Endodermal cell (in vitro differentiated cells): ENCODE data around the gene NR5A1. TPM values are rescaled to one million over a fixed set of nuclear protein-coding genes. Genes with fewer than 3 reads are reported as not detected.
A peak's percentile ranks its signal among the peaks of the same experiment; 100 is the strongest.

ENCODE experiments used
- DNase-seq: peaks from one replicate; pipeline ENCODE4 v3.0.0-alpha.2; 2017
- H3K27ac ChIP-seq: 2 replicates; pipeline ENCODE4 v1.5.1; 2013; ENCODE audit warnings: mild to moderate bottlenecking, low read depth, low read length, moderate library complexity
- H3K27me3 ChIP-seq: 2 replicates; pipeline ENCODE4 v1.6.1; 2013; ENCODE audit warnings: mild to moderate bottlenecking, low read length, moderate library complexity; ENCODE audit not compliant: insufficient read depth, control insufficient read depth, poor library complexity, severe bottlenecking
- H3K36me3 ChIP-seq: 2 replicates; pipeline ENCODE4 v1.7.0; 2013; ENCODE audit warnings: mild to moderate bottlenecking, low read length, moderate library complexity; ENCODE audit not compliant: control insufficient read depth, insufficient read depth
- H3K4me1 ChIP-seq: one replicate; pipeline ENCODE4 v1.7.0; 2013; ENCODE audit warnings: low read length; ENCODE audit not compliant: control insufficient read depth, insufficient read depth
- H3K4me3 ChIP-seq: 2 replicates; pipeline ENCODE4 v1.5.1; 2013; ENCODE audit warnings: mild to moderate bottlenecking, low read length, moderate library complexity
- H3K9ac ChIP-seq: 2 replicates; pipeline ENCODE4 v1.6.1; 2013; ENCODE audit warnings: mild to moderate bottlenecking, low read length, moderate library complexity; ENCODE audit not compliant: poor library complexity, severe bottlenecking; ENCODE audit errors: extremely low read depth
- H3K9me3 ChIP-seq: 2 replicates; pipeline ENCODE4 v1.6.1; 2013; ENCODE audit warnings: mild to moderate bottlenecking, low read length, moderate library complexity; ENCODE audit not compliant: control insufficient read depth
- H3K27ac Mint-ChIP-seq: 2 replicates; pipeline ENCODE4 v1.8.0; 2020; ENCODE audit warnings: mixed read lengths
- H3K27me3 Mint-ChIP-seq: 2 replicates; pipeline ENCODE4 v1.8.0; 2021; ENCODE audit warnings: mild to moderate bottlenecking, mixed read lengths; ENCODE audit not compliant: insufficient read depth
- H3K36me3 Mint-ChIP-seq: 2 replicates; pipeline ENCODE4 v1.8.0; 2020; ENCODE audit warnings: low read depth, mixed read lengths
- H3K4me1 Mint-ChIP-seq: 2 replicates; pipeline ENCODE4 v1.8.0; 2020; ENCODE audit warnings: mixed read lengths
- H3K4me3 Mint-ChIP-seq: 2 replicates; pipeline ENCODE4 v1.8.0; 2020; ENCODE audit warnings: mild to moderate bottlenecking, moderate library complexity, mixed read lengths
- H3K9me3 Mint-ChIP-seq: 2 replicates; pipeline ENCODE4 v1.8.0; 2020; ENCODE audit warnings: mild to moderate bottlenecking, mixed read lengths
- CTCF ChIP-seq: fragments of 200-600 bp; sonication (generic); conservative IDR thresholded peaks from 2 replicates; pipeline ENCODE4 v1.5.0; 2021; ENCODE audit warnings: antibody characterized with exemption, mild to moderate bottlenecking
- WGBS, 2 experiments: methylation state at CpG; one replicate each; pipeline versions ENCODE4 v1.1.5 to v1.1.7; 2013; ENCODE audit warnings: missing lambda C conversion rate in 2 of 2, mixed read lengths in 1 of 2; ENCODE audit not compliant: insufficient coverage in 1 of 2, insufficient read length in 1 of 2; 5-methylcytosine and 5-hydroxymethylcytosine counted together
- total RNA-seq, 2 donors: library from RNA; stranded (reverse); fragmentation: NEBNext Ultra II Directional in 1 of 2; extraction: Animal tissue kit (Norgen Biotek cat#: 25700) in 1 of 2; gene quantifications; 2 replicates in 1 of 2; 3 replicates in 1 of 2; pipeline ENCODE4 v1.2.1, GENCODE V29; 2021

NR5A1 gene
- total RNA-seq, 2 donors from 2014 or later = 0.37 TPM; not detected in 1

GRCh38 chr9:124458441-124458840 lies 48.8 kb downstream of the NR5A1 start:
- Mint-ChIP-seq H3K36me3 (no peaks in the 10 kb centered on the region), H3K9me3 (no peaks in the 10 kb centered on the region), H3K27ac (no peak overlapping the region), H3K27me3 (peaks cover 21% of the 10 kb centered on the region), H3K4me3 (no peak overlapping the region), H3K4me1 (no peaks in the 10 kb centered on the region)
- H3K9ac ChIP-seq = no peak overlapping the region
- no peaks in the 10 kb centered on the region for H3K36me3 ChIP-seq
- H3K27me3 ChIP-seq = peaks cover 16% of the 10 kb centered on the region
- no peak overlapping the region for H3K27ac ChIP-seq
- no peak for DNase-seq
- H3K4me3 ChIP-seq = no peak overlapping the region
- no peak for TF ChIP-seq CTCF
- no peaks in the 10 kb centered on the region for H3K4me1 ChIP-seq
- no peaks in the 10 kb centered on the region for H3K9me3 ChIP-seq
- 91 to 98% methylated on average over 7 to 9 of the region's 9 CpGs for WGBS, 2 experiments

- H3K4me3 Mint-ChIP-seq = no peak overlapping the region
- peak; percentile 49 for DNase-seq
- no peaks in the 10 kb centered on the region for H3K36me3 Mint-ChIP-seq
- peak; percentile 40 for TF ChIP-seq CTCF
- peaks cover 14% of the 10 kb centered on the region for H3K27me3 ChIP-seq
- no peak overlapping the region for H3K27ac ChIP-seq
- no peaks in the 10 kb centered on the region for H3K9me3 ChIP-seq
- H3K27ac Mint-ChIP-seq = no peak overlapping the region
- H3K4me1 ChIP-seq = no peaks in the 10 kb centered on the region
- no peaks in the 10 kb centered on the region for H3K9me3 Mint-ChIP-seq
- no peaks in the 10 kb centered on the region for H3K36me3 ChIP-seq
- no peak overlapping the region for H3K9ac ChIP-seq
- 82 to 86% methylated on average over 6 to 8 of the region's 8 CpGs for WGBS, 2 experiments
- H3K27me3 Mint-ChIP-seq = peaks cover 21% of the 10 kb centered on the region
- H3K4me3 ChIP-seq = no peak overlapping the region
- H3K4me1 Mint-ChIP-seq = no peaks in the 10 kb centered on the region
Measured at GRCh38 chr9:124457887-124458431, 49.2 kb downstream of the NR5A1 start.

- Histone ChIP-seq H3K27ac (no peak overlapping the region), H3K4me1 (no peaks in the 10 kb centered on the region), H3K27me3 (peaks cover 17% of the 10 kb centered on the region), H3K9ac (no peak overlapping the region), H3K4me3 (no peak overlapping the region), H3K9me3 (no peaks in the 10 kb centered on the region), H3K36me3 (no peaks in the 10 kb centered on the region)
- no peak overlapping the region for H3K27ac Mint-ChIP-seq
- DNase-seq = no peak
- whole genome bisulfite sequencing, 2 experiments = 92 to 93% methylated on average over 8 to 18 of the region's 18 CpGs
- H3K9me3 Mint-ChIP-seq = no peaks in the 10 kb centered on the region
- peaks cover 23% of the 10 kb centered on the region for H3K27me3 Mint-ChIP-seq
- no peak for TF ChIP-seq CTCF
- no peaks in the 10 kb centered on the region for H3K4me1 Mint-ChIP-seq
- no peak overlapping the region for H3K4me3 Mint-ChIP-seq
- no peaks in the 10 kb centered on the region for H3K36me3 Mint-ChIP-seq
Measured at GRCh38 chr9:124457079-124457886, 49.9 kb downstream of the NR5A1 start.
